ENCODE measurements around the gene PVALEF.

PVALEF gene

DNA sequence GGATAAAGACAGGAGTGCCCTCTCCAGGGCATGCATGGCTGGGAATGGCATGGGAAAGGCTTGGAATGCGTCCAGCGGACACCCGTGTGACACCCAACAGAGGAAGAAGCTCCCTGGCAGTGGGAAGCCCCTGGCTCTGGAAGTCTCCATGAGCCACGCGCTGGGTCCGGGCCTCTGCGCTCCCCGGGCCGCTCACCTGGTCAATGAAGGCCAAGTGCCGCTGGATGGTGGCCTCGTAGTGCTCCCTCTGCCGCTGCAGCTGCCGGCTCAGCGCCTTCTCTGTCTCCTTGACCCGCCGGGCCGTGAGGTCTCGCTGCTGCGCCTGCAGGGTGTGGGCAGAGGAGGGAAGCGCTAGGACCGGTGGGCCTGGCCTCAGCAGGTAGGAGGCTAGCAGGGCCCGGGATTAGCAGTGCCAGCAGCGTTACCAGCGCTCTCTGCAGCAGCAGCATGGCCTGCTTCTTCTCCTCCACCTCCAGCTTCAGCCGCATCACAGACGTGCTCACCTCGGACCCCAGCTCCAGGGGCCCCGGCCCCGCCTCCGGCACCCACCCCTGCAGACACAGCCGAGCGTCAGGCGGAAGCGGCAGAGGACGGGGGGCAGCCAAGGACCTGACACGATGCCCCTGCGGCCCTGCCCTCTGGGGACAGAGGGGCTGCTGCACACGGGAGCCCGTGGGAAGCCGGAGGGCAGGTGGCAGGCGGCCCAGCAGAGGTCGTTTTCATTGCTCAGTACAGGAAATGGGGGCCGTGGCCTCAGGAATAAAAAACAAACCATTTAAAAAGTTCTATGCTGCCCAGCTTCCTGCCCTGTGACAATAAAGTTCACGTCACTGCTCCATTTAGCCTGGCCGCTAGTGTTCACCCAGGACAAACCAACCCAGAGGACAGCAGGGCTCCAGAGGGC lies 31.4 kb downstream of the PVALEF start:
- H3K4me1 ChIP-seq (ENCODE audit: low read length) = no peaks in the 10 kb centered on the region

DNA sequence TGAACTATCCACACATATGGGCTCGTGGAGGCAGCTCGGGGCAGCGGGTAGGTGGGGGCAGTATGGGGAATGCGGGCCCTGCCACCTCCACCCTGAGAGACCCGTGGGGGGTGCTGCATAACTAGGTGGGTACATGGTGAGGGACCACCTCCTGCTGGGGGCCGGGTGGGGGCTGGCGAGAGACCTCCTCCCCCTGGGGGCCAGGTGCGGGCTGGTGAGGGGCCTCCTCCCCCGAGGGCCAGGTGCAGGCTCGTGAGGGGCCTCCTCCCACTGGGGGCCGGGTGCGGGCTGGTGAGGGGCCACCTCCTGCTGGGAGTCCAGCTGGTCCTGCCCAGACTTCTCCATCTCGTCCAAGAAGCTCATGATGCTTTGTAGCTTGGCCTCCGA lies 32.1 kb downstream of the PVALEF start:
- H3K4me1 ChIP-seq (ENCODE audit: low read length) = no peaks in the 10 kb centered on the region
- TF ChIP-seq, protein P1, sequence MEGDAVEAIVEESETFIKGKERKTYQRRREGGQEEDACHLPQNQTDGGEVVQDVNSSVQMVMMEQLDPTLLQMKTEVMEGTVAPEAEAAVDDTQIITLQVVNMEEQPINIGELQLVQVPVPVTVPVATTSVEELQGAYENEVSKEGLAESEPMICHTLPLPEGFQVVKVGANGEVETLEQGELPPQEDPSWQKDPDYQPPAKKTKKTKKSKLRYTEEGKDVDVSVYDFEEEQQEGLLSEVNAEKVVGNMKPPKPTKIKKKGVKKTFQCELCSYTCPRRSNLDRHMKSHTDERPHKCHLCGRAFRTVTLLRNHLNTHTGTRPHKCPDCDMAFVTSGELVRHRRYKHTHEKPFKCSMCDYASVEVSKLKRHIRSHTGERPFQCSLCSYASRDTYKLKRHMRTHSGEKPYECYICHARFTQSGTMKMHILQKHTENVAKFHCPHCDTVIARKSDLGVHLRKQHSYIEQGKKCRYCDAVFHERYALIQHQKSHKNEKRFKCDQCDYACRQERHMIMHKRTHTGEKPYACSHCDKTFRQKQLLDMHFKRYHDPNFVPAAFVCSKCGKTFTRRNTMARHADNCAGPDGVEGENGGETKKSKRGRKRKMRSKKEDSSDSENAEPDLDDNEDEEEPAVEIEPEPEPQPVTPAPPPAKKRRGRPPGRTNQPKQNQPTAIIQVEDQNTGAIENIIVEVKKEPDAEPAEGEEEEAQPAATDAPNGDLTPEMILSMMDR (IDR thresholded peaks at IDR 0.05; ENCODE audit: low read length) = no peak
- no peak for TF ChIP-seq EZH2phosphoT487 (IDR thresholded peaks at IDR 0.05; ENCODE audit: low read length)
- H3F3A ChIP-seq (ENCODE audit: insufficient read depth, low read length) = no peaks in the 10 kb centered on the region
- no peak overlapping the region for H3K4me3 ChIP-seq (ENCODE audit: low read length)
- no peak overlapping the region for H3K4me2 ChIP-seq (ENCODE audit: low read depth, low read length)
- DNase-seq = no peak
- no peaks in the 10 kb centered on the region for H3K9me3 ChIP-seq (replicated peaks; ENCODE audit: insufficient read depth, low read length)
- H3K9ac ChIP-seq (ENCODE audit: low read length) = no peak overlapping the region
- no peaks in the 10 kb centered on the region for H3K79me2 ChIP-seq (ENCODE audit: low read length)
- H3K27me3 ChIP-seq (replicated peaks; ENCODE audit: insufficient read depth, low read length) = no peaks in the 10 kb centered on the region
- H3K27ac ChIP-seq (ENCODE audit: low read length) = no peak overlapping the region
- no peaks in the 10 kb centered on the region for H3K36me3 ChIP-seq (replicated peaks; ENCODE audit: insufficient read depth, low read length)
- no peaks in the 10 kb centered on the region for H4K20me1 ChIP-seq (ENCODE audit: insufficient read depth, low read length)
- no peak overlapping the region for H2AFZ ChIP-seq (ENCODE audit: low read length)
- no peaks in the 10 kb centered on the region for H3K9me2 ChIP-seq (replicated peaks; ENCODE audit: insufficient read depth, low read length)

More for the DNA sequence above, 31.4 kb downstream of the PVALEF start:
- Histone ChIP-seq H2AFZ (ENCODE audit: low read length) (no peak overlapping the region), H3K9me3 (replicated peaks; ENCODE audit: insufficient read depth, low read length) (no peaks in the 10 kb centered on the region), H3K27ac (ENCODE audit: low read length) (no peak overlapping the region), H3K4me3 (ENCODE audit: low read length) (no peak overlapping the region), H4K20me1 (ENCODE audit: insufficient read depth, low read length) (no peaks in the 10 kb centered on the region), H3K27me3 (replicated peaks; ENCODE audit: insufficient read depth, low read length) (no peaks in the 10 kb centered on the region), H3F3A (ENCODE audit: insufficient read depth, low read length) (no peaks in the 10 kb centered on the region), H3K9ac (ENCODE audit: low read length) (no peak overlapping the region), H3K9me2 (replicated peaks; ENCODE audit: insufficient read depth, low read length) (no peaks in the 10 kb centered on the region), H3K36me3 (replicated peaks; ENCODE audit: insufficient read depth, low read length) (no peaks in the 10 kb centered on the region), H3K79me2 (ENCODE audit: low read length) (no peaks in the 10 kb centered on the region), H3K4me2 (ENCODE audit: low read depth, low read length) (no peak overlapping the region)
- DNase-seq = no peak
- TF ChIP-seq, protein P1 (IDR thresholded peaks at IDR 0.05; ENCODE audit: low read length) = no peak
- TF ChIP-seq EZH2phosphoT487 (IDR thresholded peaks at IDR 0.05; ENCODE audit: low read length) = no peak
- TF ChIP-seq EZH2 (optimal IDR thresholded peaks at IDR 0.05; ENCODE audit: low read depth, low read length) = no peak

DNA sequence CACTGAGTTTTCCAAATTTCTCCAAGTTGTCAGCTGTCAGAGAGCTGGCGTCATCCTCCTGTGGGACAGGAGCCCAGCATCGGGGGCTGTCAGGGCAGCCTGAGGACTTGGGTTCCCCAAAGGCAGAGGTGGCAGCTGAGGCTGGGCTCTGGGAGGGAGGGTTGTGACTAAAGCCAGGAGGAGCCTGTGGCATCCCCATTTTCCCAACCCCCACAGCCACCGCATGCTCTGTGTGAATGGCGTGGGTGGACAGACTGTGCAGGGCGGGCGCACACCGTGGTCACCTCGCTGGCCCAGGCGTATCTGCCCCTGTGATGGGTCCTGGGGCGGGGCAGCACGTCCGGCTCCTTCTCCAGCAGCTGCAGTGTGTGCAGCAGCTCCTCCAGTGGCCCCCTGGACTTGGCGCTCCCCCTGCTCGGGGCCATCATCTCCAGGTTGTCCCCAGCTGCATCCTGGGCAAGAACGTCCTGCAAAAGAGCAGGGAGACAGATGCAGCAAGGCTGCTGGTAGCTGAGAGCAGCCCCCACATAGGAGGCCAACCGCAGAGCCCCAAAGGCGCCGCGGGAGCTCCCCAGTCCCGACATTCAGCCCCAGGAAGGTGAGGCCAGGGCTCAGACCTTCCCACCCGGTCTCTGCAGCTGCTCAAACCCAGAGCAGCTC lies 32.7 kb downstream of the PVALEF start:
- no peak for TF ChIP-seq EZH2 (optimal IDR thresholded peaks at IDR 0.05; ENCODE audit: low read depth, low read length)
- TF ChIP-seq EZH2phosphoT487 (IDR thresholded peaks at IDR 0.05; ENCODE audit: low read length) = no peak
- TF ChIP-seq, protein P1 (IDR thresholded peaks at IDR 0.05; ENCODE audit: low read length) = no peak
- Histone ChIP-seq H3K4me3 (ENCODE audit: low read length) (no peak overlapping the region), H3K79me2 (ENCODE audit: low read length) (no peaks in the 10 kb centered on the region), H3K4me1 (ENCODE audit: low read length) (no peaks in the 10 kb centered on the region), H3K9ac (ENCODE audit: low read length) (no peak overlapping the region), H4K20me1 (ENCODE audit: insufficient read depth, low read length) (no peaks in the 10 kb centered on the region), H3K4me2 (ENCODE audit: low read depth, low read length) (no peak overlapping the region), H2AFZ (ENCODE audit: low read length) (no peak overlapping the region), H3K27ac (ENCODE audit: low read length) (no peak overlapping the region), H3K36me3 (replicated peaks; ENCODE audit: insufficient read depth, low read length) (no peaks in the 10 kb centered on the region), H3K27me3 (replicated peaks; ENCODE audit: insufficient read depth, low read length) (no peaks in the 10 kb centered on the region), H3K9me3 (replicated peaks; ENCODE audit: insufficient read depth, low read length) (no peaks in the 10 kb centered on the region), H3K9me2 (replicated peaks; ENCODE audit: insufficient read depth, low read length) (no peaks in the 10 kb centered on the region), H3F3A (ENCODE audit: insufficient read depth, low read length) (no peaks in the 10 kb centered on the region)
- DNase-seq = no peak

Measured in MM.1S (cell line).